Activated naive CD4-positive, alpha-beta T cell treated with anti-CD3 and anti-CD28 coated beads, Interleukin-2, amount 50 U/mL, for 16 hours (primary cell): ENCODE data around the gene CEP78.

Source experiments
- DNase-seq: peaks from one replicate; pipeline ENCODE4 v3.0.0-alpha.2; 2020

The CEP78 gene

GRCh38 chr9:78288214-78288892 lies 52.5 kb downstream of the CEP78 start:
- no peak for DNase-seq

DNA sequence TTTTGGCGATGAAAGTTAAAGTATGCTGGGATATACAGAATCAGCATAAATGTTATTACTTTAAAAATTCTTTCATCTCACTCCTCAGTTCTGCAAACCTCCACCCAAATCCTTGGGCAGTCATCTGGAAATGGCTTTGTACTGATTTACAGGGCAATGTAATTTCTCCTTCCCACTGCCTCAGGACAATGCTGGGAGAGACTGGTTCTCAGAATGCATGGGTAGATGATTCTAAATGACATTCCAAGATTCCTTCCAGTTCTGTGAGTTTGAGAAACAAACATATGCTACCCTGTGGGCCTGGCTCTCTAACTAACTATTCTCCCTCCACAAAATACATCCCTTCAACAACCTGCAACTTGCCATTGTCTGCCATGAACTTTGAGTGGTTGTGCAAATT lies 53.6 kb downstream of the CEP78 start:
- no peak for DNase-seq

DNA sequence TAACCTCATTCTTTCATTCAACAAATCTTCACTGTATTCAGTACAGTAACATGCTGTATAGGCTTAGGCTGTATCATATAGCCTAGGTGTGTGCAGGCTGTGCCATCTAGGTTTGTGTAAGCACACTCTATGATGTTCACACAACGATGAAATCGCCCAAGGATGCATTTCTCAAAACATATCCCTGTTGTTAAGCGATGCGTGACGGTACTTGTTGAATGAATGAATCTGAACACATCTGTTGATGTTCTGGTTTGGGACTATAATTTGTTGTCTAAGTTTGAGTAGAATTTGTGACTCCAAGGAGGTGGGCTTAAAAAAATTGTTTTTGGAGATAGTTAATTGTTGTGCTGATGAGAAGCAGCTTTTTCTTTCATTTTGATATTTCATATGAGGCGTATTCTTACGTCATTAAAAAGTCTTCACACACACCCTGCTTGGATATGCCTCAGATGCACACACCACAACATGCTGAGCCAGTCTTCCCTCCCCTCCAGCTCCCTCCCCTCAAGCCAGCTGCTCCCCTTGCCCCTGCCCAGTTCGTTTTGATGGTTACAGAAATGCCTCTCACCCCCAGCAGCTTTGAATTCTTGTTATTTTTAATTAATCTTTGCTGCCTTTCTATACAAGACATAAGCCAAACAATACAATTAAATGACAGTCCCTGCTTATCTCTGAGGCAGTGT lies 55.5 kb downstream of the CEP78 start:
- DNase-seq, result no peak

GRCh38 chr9:78292026-78292425 lies 56.2 kb downstream of the CEP78 start:
- DNase-seq, result no peak

GRCh38 chr9:78292716-78293497 lies 57.0 kb downstream of the CEP78 start:
- DNase-seq, result peak; percentile 19

DNA sequence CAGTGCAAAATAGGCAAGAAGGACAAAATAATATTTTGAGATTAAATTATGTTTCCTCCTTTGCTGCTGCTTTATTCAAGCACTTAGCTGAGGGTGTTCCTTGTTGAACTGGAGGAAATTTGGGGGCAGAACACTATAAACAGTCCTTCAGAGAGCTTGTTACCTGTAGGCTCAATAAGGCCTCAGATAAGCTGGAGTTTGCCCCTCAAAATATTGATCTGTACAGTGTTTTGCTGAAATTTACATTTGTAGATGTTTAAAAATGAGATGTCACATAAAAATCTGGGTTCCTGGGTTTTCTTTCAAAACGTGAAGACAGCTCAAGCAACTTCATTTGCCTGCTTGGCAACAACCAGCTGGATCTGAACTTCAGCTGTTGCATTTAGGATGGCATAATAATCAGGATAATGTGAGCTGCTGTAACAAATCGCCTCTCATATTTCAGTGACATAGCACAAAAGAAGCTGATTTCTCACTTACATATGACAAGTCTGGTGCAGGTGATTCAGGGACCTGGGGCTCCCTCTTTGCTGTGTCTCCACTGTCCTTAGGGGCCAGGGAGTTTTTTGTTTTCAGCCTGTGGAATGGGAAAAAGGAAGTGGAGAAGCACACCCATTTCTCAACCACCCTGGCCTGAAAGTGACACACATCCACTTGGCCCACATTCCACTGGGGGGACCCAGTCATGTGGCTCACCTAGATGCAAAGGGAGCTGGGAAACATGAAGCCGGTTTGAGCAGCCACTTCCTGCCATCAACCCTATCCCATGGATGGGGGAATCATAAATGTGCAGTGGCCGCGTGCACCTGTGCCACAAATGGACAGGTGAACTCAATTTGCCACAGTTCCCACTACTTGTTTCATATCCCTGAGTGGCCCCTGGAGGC lies 58.7 kb downstream of the CEP78 start:
- DNase-seq, result no peak

DNA sequence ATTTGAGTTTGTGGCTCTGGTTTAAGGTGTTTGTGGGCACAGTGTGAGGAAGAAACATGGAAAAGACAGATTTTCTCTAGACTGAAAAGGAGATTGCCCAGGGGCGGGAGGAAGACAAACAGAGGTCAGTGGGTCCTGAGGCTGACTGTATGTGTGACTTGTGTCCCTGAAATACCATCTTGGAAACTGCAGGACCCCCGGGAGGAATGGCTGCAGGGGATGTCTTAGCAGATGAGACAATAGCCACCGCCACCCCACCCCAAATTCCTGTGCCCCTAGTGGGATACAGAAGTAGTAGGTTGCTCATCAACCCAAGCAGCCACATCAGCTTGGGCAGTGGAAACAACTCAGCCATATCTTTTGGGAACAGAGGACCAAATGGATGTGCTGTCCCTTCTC lies 59.3 kb downstream of the CEP78 start:
- no peak for DNase-seq

- DNase-seq, result no peak
These were observed 59.9 kb downstream of the CEP78 start for GRCh38 chr9:78295731-78296130.

DNA sequence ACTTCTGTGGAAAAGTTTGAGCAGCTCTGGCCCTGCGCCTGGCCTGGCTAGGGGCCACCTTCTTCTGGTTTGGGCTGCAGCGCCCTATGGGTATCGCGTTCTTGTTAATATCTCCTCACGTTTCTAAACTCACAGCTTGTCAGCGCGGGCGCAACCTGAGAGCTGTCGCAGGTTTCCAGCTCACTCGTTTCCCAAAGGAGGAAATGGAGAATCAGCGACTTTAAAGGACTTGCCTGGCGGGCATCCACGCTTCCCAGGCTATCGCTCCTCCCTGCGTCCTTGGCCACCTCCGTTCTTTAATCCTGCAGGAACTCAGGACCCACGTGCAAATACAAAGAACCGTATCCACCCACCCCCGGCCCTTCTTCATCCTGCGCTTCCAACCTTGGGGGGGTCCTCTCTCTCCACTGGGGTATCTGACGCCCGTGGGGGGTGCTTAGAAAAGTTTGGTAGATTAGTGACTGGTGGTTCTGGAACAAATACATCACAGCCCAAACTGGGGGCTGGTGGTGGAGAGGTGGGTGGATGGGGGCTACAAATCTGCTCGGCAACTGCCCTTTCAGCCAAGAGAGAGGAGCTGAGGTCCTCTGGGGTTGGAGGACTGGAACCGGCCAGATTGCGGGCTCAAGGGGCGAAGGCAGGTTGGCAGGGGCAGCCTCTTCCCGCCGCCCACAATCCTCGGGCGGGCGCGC lies 60.5 kb downstream of the CEP78 start:
- DNase-seq, result peak; percentile 30

DNA sequence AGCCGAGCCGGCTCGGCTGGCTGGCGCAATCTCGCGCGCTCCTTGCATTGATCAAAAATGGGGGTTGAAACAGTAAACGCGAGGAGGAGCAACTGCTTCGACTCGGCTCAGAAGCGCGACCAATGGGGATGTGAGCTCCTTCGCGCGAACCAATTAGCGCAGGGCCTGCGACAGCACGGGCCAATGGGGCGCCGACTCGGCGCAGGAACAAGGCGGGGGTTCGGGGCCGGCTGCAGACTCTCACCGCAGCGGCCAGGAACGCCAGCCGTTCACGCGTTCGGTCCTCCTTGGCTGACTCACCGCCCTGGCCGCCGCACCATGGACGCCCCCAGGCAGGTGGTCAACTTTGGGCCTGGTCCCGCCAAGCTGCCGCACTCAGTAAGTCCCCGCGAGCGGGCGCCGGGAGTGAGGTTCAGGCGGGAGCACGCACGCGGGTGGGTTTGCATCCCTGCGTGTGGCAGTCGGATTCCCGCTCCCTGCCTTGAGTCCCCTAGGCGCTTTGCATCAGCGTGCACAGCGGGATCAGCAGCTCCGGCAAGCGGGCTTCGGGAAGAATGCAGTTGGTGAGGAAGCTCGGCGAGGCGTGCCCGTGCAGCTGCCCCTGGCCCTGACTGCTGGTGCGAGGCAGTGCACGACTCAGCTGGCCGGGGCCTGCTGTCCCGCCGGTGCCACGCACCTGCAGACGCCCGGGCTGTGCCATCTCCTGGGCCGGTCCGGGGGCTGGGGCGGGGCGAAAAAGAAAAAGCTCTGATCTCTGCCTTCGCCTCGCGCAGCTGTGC lies 61.2 kb downstream of the CEP78 start, which contains the start of gene PSAT1:
Gene PSAT1 (plus strand): TSS at position 233 of the 779 bp plus-strand sequence. CDS start 86 bp downstream, at position 319.
- DNase-seq, result peak; percentile 93

GRCh38 chr9:78297672-78297961 lies 61.7 kb downstream of the CEP78 start:
- no peak for DNase-seq

GRCh38 chr9:78298046-78298765 lies 62.3 kb downstream of the CEP78 start:
- DNase-seq, result peak; percentile 30

GRCh38 chr9:78300209-78300608 lies 64.3 kb downstream of the CEP78 start:
- DNase-seq, result no peak

DNA sequence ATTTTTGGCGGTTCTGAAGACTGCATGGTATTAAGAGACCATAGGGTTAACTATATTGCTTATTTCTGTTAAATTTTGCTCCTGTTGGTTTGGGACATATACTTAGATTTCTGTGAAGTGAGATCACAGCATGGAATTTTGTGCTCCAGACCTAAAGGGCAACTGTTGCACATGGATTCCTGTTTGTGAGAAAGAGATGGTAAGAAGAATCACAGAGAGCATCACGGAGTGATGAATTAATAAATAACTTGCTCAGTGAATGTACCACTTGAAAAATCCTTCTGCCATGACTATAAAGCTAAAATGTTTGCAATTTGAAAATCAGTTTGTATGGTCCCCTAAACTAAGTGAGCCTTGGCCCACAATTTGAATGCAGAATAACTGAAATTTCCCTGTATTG lies 65.6 kb downstream of the CEP78 start:
- DNase-seq, result no peak

DNA sequence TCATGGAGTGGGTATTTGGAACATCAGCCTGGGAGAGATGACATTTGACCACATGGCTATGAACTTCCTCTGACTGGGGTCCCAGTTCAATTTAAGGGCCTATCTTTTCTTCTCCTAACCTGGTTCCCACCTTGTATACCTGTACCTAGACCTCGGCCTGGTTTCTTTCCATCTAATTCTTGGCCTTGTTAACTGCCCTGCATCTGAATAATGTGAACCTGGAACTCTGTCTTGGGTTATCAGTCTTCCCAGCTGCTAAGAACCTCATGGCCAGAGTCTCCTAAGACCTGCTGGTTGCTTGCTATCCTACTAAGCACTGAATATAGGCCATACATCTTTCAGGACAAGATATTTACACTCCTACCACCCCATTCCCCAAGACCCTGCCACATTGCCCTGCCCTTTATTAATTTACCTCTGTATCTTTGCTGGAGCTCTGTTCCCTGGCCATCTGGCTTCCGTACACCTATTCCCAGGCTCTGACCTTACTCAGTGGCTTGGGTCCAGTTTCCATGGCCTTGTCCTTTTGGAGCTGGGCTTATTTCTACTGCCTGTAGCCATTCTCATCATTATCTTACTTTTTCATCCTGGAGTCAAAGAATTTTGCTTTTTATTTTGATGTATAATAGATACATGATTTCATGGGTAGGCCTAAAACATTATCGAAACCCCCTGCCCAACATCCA lies 67.6 kb downstream of the CEP78 start:
- no peak for DNase-seq

DNA sequence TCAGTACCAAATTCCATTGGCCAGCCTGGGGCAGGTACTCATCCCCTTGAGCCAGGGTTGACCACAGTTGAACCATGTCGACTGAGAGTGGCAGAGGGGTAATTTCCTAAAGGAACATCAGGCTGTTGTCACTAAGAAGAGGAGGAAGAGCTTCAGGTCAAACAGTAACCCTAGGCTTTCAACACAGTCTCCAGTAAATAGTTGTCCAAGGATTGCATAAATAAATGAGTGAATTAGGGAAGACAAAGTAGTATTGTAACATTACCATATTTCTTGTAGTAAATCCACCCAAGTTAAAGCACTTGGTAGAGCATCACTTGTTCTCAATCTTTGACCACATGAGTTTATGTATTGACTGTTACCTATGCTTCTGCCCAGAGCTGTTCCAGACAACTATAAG lies 68.5 kb downstream of the CEP78 start:
- DNase-seq, result no peak

DNA sequence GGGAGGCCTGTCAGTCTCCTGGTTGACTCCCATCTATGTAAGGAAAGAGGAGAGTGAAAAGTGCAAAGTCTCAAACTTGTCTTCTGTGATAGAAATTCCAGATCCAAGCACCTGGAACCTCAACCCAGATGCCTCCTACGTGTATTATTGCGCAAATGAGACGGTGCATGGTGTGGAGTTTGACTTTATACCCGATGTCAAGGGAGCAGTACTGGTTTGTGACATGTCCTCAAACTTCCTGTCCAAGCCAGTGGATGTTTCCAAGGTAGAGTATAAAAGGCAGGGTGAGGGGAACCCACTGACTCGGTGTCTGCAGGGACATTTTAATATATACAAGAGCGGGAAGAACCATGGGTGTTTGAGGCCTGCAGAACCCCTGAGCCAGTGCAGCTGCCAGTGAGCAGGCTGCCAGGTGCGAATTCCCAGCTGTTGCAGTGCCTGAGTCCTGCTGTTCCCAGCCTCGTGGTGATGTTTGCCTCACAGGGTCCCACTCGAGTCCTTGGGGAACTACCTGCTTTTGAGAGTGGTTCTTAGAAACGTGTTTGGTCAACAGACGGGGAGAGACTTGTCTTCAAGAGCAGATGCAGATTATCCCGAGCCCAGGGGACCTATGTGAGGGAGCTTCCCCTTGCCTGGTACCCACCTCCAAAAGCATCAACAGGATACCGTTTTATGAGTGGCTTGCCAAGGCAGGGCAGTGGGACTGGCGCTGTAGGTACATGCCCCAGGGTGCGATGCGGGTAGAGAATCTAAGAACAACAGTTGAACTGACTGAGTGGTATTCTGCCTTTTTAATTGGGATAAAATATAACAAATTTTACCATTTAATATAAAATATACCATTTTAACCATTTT lies 70.6 kb downstream of the CEP78 start:
- no peak for DNase-seq

GRCh38 chr9:78307360-78307759 lies 71.5 kb downstream of the CEP78 start:
- no peak for DNase-seq

GRCh38 chr9:78309066-78309465 lies 73.2 kb downstream of the CEP78 start:
- no peak for DNase-seq
